Stimulated activated CD4-positive, alpha-beta T cell treated with anti-CD3 and anti-CD28 coated beads, Interleukin-15, amount 100 ng/mL, for 48 hours (primary cell): ENCODE measurements around the gene CCDC112.
A peak's percentile ranks its signal among the peaks of the same experiment; 100 is the strongest.

ENCODE experiments used
- DNase-seq, 2 donors: peaks; one replicate each; pipeline ENCODE4 v3.0.0-alpha.2; 2020; ENCODE audit warnings: low read depth in 2 of 2

Gene CCDC112

DNA sequence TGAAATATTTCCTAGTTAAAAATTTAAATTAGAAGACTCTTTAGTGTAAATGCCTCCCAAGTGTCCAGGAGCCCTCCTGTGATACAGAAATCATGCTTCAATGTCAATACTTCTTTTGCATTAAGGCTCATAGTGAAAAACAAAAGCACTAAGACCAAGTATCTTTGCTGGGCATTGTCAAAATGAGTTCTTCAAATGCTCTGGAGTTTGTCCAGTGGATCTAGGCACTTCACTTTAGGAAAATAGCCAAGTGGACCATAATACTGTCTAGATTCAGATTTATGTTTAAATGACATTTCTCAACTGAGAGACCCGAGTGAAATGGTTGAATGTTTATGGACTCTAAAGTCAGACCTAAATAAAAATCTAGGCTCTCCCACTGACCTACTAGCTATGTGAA is 21.3 kb upstream of the CCDC112 start:
- no peak for DNase-seq

DNA sequence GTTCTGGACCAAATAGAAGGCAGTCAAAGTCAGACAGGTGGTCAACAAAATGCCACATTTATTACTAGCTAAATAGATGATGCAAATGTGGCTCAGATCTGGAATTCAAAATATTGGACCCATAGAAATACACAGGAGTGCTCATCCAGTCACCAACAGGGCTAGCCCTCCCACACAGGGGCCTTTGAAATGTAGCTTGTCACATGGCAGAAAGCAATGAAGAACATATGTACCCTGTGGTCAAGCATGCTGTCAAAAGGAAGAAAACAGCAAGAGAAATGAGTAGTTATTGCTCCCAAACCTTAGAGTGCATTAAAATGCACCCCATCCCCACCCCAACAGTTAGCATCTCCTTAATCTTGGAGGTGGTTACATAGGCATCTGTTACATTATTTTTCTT is 20.9 kb upstream of the CCDC112 start:
- no peak for DNase-seq

DNA sequence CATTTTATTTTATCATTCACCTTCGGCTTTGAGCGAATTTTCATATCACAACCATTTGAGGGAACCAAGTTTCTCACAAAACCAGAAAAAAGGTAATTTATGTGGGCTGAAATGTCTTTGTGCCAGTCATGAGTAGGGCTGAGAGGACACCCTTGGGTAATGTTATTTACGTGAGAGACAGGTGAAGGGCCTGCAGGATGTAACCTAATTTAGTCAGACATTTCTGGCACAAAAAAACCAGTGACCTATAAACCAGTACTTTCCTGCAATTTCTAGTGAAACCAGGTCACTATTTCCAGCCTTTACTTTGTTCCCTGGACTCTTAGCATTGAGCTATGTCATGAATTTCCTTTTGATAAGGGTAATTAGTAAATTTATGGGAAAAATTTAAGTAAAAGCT is 17.2 kb upstream of the CCDC112 start:
- no peak for DNase-seq

DNA sequence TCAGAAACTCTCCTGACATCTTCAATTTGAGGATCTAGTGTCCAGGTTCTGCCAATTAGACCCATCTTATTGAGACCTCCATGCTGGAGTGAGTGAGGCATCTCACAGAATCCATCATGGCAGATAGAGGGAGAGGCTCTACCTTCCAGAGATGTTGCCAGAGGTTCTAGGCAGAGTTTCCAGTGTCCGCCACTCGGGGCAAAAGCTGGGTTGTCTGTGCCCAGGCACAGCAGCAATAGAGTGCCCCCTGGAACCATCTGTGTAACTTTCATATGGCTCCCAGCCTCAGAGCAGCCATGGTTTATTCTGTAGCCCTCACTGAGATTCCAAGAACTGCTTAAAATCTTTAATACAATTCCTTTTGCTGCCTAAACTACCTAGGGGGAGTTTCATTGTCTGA is 16.6 kb upstream of the CCDC112 start:
- no peak for DNase-seq

DNA sequence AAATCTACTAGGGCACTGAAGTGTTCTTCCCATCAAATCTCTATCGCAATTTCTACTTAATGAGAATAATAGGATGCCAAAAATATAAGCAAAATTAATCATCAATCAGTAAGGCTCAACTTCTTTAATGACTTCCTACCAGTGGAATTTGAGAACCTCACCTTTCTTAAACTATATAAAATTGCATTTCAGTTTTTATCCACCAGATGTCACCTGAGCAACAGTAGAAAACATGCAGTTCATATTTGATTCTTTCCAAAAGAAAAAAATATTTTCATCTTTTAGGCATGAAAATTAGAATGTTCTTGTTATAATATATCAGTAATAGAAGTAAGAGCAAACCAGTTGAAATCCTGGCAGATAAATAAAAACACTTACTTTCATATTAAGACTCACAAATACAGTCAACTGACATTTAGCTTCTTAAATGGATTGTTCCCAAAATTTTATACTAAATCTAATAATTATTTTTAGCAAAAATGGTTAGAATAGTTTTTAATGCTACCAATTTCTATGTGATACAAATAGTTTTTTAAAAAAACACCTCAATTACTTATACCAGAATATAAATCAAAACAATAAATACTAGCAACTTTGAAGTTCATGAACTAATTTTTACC is 13.4 kb upstream of the CCDC112 start:
- no peak for DNase-seq

DNA sequence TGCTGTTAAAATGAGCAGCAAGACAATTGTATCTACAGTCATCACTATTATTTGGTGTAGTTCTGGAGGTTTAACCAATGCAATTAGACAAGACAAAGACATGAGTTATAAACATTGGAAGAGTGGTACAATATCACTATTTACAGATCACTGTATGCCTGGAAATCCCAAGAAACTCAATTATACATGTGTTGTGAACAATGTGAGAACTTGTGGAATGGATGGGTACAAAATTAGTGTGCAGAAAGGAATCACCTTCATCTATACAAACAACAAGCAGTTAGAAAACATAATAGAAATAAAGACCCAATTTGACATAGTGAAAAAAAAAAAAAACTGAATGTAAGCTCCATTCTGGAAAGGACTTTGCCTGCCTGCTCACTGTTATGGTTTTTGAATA is 12.4 kb upstream of the CCDC112 start:
- no peak for DNase-seq

DNA sequence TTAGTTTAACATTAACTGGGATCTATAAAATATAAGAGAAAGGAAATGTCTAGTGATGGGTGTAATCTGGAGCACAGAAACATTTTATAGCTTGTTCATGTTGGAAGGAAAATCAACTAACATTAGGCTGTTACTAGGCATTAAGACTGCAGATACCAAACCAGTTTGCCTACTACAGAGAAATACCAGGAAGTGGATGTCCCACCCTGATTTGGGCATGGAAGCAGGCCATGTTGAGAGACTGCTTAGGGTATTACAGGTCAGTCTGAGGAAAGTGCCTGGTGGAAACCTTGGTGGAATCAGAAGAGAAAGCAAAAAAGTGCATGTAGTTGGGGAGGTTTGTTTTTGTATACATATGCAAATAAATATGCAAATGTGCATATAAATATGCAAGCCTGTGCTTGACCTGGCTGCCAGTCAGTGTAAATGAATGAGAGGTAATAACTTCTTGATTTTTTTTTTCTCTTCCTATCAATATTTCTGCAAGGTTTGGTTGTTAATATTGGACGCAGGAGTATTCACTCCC is 9.6 kb upstream of the CCDC112 start:
- DNase-seq = no peak

DNA sequence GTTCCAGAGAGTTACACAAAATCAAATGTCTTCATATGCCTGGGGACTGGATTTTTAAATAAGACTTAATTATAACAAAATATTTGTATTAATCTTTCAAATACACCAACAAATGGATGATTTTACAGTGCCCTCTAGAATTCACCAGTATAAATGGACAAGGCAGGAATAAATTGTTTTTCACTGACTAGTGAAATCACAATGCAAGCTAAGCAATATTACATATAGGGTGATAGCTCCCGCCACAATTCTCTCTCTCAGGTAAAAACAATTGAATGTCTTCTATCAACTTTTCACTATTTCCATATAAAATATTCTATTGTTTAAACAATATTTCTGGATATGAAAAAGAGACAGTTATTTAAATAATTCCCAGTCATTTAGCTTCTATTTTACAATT is 8.0 kb upstream of the CCDC112 start:
- no peak for DNase-seq

DNA sequence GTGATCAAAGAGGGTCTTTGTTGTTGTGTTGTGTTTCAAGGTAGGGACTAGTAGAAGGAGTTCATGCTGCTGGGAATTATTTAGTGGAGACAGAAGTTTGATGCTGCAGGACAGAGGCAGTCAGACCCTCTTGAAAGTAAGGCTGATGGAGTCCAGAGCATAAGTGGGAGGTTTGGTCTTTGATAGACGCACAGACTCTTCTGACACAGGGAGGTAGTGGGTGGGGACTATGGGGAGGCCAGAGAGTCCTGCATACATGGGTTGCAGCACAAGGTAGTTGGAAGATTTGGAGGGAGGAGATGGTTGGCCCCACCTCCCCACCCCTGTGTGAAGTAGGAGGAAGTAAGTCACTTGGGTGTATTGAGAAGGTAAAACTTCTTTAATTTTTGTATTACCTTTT is 2.4 kb upstream of the CCDC112 start:
- no peak for DNase-seq

DNA sequence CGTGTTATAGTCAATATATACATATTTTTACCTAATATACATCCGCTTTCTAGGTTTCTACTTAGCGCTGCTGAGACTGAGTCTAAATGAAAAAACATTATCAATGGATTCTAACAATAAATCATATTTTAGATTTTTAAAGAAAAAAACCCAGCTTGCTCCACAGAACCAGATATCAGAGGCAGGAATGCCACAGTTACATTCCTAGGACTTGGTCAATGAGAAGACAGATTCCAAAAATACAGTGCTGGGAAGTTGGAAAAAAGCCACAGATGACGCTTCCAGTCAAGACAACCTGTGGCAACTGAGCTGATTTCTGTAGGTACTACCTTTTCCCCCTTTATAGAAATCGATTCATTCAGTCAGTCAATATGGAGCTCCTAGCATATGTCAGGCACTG is 577 bp upstream of the CCDC112 start:
- no peak for DNase-seq

DNA sequence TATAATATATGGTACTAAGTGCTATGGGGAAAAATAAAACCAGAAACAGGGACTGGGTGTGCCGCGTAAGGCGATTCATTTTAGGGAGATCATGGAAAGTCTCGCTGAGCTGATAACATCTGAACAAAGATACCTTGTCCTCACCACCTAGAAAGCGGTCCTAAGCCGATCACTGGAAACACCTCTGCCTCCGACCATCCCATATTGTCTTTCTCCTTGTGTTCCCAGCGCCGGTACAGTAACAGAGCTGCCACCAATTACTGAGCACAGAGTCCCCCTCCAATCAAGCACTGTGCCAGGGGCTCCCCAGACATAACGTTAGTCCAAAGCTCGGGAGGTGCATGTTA is 704 bp downstream of the CCDC112 start:
- no peak for DNase-seq

DNA sequence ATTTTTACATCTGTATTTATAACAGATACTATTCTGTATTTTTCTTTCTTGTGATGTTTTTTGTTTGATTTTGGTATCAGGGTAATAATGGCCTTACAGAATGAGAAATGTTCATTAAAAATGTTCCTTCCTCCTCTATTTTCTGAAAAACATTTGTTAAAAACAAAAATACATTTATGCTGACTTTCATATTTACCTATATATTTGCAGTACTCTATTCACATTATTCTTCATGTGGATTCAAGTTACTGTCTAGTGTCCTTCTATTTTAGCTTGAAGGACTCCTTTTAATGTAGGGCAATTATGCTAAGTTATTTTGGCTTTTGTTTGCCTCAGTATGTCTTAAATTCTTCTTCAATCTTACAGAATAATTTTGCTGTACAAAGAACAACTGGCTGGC is 5.1 kb downstream of the CCDC112 start:
- DNase-seq = no peak

DNA sequence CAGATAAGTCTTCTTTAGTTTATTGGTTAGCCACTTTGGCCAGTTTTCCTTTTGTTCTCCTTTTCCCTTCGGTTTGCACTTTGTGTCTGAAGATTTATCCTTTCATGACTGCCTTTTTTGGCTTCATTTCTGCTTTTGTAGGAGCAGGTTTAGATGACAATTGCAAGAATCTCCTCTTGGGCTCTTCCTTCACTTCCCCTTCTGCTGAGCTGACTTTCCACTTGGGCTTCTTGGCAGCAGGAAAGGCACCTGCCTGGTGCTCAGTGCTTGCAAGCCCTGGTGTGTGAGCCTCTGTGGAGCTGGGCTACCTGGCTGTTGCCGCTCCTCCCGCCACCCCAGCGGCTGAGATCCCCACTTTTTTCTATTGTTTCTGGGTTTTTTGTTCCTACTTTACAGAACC is 7.3 kb downstream of the CCDC112 start:
- DNase-seq = no peak

DNA sequence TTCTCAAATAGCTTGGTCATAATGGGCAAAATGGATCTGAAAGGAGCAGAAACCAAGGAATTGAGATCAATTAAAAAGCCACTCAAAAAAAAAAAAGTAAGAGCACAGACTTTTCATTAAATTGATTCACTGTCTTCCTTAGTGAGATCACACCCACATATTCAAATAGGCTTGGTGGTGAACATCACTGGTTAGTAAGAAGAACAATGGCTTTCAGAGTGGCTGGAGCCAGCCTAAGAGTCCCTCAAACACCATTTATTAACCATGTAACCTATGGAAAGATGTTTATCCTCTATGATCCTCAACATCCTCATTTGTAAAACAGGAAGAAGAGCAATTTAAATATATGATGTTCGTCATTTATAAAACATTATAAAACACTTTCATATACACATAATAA is 12.4 kb downstream of the CCDC112 start:
- no peak for DNase-seq

DNA sequence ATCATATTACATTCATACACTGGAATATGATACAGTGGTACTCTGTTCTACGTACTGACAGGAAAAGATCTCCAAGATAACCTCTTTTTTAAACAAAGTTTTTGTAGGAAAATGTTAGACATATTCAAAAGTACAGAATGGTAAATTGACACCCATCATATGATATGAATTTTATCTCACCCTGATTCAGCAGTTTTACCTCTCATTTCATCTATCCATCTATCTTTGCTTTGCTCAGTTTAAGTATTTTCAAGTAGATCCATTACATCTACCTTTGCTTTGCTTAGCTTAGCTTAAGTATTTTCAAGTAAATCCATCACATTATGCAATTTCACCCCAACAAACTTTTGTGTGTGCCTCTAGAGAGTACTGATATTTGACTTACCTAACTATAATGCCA is 14.3 kb downstream of the CCDC112 start:
- DNase-seq = no peak

DNA sequence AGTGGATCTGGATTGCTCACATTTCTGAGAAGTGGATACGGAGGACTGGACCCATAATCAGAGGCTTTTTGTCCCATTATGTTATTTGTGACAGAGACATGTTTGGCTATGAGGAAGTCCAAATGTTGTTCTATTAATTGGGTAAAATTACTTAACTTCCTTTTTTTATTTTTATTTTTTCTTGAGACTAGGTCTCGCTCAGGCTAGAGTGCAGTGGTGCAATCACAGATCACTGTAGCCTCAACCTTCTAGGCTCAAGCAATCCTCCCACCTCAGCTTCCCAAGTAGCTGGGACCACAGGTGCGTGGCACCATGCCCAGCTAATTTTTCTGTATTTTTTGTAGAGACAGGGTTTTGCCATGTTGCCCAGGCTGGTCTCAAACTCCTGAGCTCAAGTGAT is 21.9 kb downstream of the CCDC112 start:
- DNase-seq = no peak

DNA sequence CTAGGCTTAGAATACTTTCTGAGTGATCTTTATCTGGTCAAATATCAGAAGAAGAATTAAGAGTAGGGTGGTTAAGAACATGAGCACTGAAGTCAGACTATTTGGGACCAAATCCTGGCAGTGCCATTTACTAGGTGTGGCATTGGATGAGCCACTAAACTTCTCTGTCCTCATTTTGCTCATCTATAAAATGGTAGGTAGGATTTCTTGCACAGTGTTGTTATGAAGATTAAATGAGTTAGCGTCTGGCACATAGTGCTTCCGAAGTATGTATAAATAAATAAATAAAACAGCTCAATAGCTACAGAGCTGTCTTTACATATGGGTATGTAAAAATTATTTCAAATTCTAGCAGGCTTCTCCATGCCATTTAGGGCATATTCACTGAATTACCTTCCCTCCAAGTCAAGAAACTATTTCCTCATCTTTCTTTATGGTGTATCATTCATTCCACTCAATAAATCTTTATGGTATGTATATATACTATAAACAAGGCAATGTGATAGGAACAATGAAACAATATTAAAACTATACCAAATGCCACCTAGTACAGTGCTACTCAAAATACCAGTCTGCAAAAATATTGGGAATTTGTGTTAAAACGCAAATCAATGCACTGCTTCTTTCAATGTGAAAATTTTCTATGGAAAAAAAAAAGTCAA is 24.0 kb downstream of the CCDC112 start:
- DNase-seq = no peak

DNA sequence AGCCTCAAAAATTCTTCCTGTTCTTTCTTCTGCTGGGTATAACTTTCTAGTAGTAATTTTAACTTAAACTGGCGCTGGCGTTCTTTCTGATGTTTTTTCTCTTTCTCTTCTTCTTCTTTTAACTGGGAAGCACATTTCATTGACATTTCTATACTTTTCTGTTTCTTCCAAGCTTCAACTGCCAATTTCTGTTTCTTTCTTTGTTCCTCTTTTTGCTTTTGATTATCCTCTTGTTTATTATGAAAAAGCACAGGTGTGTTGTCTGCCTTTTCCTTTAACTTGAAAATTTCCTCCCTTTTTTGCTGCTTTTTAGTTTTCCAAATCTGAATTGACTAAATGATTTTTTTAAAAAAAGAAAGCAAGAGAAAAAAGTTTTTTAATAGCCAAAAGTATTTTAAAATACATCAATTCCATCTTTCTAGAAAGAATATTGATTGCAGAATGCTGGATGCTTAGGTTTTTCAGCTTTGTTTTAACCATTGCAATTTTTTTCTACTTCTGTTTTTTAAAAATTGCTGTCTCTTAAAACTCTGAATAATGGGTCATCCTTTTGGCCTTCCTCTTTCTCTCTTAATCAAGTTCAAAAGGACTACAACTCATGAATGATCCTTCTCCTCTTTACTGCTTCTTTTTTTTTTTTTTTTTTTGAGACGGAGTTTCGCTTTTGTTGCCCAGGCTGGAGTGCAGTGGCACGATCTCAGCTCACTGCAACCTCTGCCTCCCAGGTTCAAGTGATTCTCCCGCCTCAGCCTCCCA is 25.0 kb downstream of the CCDC112 start:
- no peak for DNase-seq

DNA sequence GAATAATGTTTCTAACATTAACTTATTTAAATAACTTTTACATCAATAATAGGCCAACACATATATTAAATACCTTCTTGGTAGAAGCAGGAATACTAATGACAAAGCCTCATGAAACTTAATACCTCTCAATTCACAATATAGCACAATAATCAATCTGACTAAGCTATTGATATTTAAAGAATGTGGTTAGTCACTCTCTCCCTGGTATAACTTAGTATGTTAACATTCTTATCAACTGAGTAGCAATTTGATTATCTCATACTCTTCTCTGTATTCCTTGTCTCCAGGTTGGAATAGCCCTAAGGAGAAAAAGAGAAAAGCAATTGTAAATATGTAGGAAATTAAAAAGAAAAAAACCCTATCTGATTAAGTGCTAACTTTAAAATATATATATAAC is 28.8 kb downstream of the CCDC112 start:
- no peak for DNase-seq

DNA sequence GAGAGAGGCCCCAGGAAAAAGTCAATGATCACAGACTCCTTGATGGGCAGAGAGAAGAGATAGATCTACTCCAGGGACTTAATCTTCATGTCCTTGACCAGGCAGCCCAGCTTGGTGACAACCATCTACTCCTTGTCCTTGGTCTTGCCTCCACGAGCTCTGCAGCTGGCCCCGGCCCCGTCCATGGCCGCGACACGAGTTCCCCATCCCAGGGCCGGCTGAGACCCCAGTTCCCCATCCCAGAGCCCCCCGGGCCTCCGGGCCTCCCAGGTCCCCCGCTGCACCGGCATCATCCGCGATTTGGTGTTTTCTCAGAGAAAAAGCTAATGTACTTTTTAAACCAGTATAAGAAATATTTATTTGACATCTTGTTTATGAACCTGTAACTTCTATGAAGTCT is 31.2 kb downstream of the CCDC112 start:
- no peak for DNase-seq

DNA sequence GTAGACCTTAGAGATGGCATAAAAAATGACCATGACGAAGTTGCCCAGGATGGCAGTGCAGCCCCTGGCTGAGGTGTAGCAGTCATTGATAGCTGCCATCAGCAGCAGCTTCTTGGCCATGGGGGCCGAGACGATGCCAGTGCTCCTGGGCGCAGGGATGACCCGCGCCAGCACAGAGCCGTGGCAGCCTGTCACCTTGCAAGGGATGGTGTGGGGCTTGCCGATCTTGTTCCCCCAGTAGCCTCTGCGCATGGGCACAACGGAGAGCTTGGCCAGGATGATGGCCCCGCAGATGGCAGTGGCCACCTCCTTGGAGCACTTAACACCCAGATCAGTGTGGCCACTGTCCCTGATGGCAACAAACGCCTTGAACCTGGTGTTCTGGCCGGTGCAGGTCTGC is 31.7 kb downstream of the CCDC112 start:
- DNase-seq = no peak

DNA sequence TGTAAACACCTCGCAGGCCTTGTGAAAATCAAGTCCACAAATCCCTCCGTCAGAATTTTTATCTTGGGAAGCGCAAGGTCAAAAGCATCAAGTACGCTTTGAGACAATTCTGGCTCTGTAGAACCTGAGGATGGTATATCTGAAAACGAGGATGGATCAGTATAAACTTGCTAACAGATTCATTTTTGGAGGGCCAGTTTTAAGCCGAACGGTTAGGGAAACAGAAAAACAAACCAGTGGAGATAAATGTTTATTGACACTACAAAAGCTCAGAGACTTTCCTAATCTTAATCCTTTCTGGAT is 33.4 kb downstream of the CCDC112 start:
- no peak for DNase-seq

DNA sequence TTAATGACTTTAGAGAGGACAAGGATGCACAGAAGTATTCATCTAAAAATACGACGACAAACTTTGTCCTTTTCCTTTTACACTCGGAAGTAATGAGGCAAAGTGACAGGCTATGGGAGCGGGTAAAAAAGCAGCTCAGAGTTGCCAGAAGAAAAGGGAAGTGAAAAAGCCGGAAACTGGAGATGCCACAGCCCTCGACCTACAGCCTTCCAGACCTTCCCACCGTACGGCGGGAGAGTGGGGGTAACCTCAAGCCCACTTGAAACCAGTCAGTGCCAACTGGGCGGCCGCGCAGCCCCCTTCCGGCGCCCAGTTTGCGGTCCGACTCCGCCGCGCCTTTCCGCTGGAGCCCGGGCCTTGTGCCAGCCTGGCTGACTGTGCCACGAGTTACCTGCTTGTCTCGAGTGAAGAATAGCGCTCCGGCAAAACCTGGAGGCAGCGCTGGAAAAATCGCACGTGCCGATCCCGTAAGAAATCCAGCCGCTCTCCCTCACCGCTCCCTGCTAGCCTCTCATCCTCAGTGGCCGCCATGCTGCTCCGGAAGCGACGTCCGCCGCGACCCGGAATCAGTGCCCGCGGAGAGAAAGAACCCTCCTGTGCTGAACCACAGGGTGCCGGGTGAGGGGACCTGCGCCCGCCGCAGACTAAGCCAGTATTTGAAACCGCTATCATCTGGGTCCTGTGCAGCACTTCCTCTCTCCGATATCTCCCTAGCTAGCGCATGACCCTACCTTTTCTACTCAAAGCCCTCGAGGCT is 34.0 kb downstream of the CCDC112 start, which contains the start of gene PGGT1B:
TSS of gene PGGT1B (minus strand) at position 557 of the 757 bp plus-strand sequence. CDS start at position 531, 26 bp downstream.
- peak; percentile 57 to 66 for DNase-seq
